IPS-18c (cell line): ENCODE results near the gene SLC8A3.

ENCODE experiments used
- H3K4me3 ChIP-seq: 2 replicates; pipeline ENCODE4 v1.7.0; 2013; ENCODE audit warnings: low read depth, mild to moderate bottlenecking, low read length, moderate library complexity; ENCODE audit not compliant: insufficient read depth
- H3K9me3 ChIP-seq: one replicate; pipeline ENCODE4 v1.6.1; 2013; ENCODE audit warnings: mild to moderate bottlenecking, low read length, moderate library complexity; ENCODE audit not compliant: control insufficient read depth, insufficient read depth

The SLC8A3 gene

GRCh38 chr14:70023871-70024270, 164.9 kb downstream of the SLC8A3 start:
- peaks cover 2% of the 10 kb centered on the region for H3K9me3 ChIP-seq

GRCh38 chr14:70022771-70023445, 165.8 kb downstream of the SLC8A3 start:
- Histone ChIP-seq H3K9me3 (peaks cover 2% of the 10 kb centered on the region), H3K4me3 (no peak overlapping the region)

More at GRCh38 chr14:70023871-70024270, 164.9 kb downstream of the SLC8A3 start:
- H3K4me3 ChIP-seq, result no peak overlapping the region

- H3K4me3 ChIP-seq, result no peak overlapping the region
- H3K9me3 ChIP-seq, result peaks cover 2% of the 10 kb centered on the region
These were observed 167.1 kb downstream of the SLC8A3 start for GRCh38 chr14:70021548-70022220.

DNA sequence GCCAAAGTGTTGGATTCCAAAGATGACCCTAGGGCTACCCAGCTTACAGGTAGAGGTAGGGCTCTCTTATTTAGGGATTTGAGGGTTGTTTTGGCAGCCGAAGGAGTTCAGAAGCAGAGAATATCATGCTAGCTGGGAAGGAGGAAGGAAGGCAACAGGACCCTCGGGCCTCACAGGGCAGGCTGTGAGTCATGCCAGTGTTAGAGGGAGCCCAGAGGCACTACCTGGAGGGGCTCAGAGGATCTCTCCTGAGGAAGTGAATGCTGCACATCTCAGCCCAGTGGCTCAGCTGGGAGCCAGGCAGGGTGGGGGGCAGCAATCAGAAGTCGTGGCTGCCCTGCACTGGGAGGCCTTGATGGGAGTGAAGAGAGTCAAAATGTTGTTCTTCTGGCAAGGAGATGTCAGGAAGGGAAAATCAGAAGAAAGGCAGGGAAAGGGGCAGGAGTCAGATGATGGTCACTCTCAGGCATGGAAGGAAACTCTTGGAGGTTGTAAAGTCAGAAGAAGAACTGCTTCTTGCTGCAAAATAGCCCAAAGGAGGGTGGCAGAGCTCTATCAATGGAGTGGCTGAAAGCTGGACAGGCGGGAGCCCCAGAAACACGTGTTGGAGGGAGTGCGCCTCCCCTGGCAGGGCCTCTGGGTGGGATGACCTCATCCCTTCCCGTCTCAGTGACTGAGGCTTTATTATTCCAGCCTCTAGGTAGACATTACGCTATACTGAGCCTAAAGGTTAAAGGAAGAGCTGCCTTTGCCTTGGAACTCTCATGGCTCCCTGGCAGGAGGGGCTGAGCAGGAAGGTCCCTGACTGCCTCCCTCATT, 168.2 kb downstream of the SLC8A3 start:
- Histone ChIP-seq H3K4me3 (no peak overlapping the region), H3K9me3 (peaks cover 2% of the 10 kb centered on the region)

- Histone ChIP-seq H3K9me3 (peaks cover 2% of the 10 kb centered on the region), H3K4me3 (no peak overlapping the region)
These were observed 169.1 kb downstream of the SLC8A3 start for GRCh38 chr14:70019695-70020094.

GRCh38 chr14:70018713-70019211, 170.0 kb downstream of the SLC8A3 start:
- H3K9me3 ChIP-seq, result peaks cover 2% of the 10 kb centered on the region
- no peak overlapping the region for H3K4me3 ChIP-seq

DNA sequence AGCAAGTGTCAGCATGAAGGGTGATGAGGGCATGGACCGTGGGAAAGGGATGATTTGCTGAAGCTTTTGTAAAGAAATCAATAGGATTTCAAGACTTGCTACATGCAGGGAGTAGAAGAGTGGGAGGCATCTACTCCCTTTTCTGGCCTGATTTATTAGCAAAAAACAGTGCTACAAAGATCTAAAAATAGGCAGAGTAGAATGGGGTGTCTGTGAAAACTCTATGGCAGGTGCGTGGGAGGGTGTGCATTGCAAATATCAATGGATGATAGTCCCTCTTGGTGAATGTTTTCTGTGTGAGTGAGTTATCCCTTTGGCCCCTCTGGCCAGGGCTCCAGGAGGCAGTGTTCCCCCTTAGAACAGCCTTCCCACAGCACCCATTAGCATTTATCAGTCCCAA, 170.5 kb downstream of the SLC8A3 start:
- Histone ChIP-seq H3K9me3 (peaks cover 2% of the 10 kb centered on the region), H3K4me3 (no peak overlapping the region)

- Histone ChIP-seq H3K4me3 (no peak overlapping the region), H3K9me3 (peaks cover under 1% of the 10 kb centered on the region)
These were observed 174.2 kb downstream of the SLC8A3 start for GRCh38 chr14:70014406-70015095.

DNA sequence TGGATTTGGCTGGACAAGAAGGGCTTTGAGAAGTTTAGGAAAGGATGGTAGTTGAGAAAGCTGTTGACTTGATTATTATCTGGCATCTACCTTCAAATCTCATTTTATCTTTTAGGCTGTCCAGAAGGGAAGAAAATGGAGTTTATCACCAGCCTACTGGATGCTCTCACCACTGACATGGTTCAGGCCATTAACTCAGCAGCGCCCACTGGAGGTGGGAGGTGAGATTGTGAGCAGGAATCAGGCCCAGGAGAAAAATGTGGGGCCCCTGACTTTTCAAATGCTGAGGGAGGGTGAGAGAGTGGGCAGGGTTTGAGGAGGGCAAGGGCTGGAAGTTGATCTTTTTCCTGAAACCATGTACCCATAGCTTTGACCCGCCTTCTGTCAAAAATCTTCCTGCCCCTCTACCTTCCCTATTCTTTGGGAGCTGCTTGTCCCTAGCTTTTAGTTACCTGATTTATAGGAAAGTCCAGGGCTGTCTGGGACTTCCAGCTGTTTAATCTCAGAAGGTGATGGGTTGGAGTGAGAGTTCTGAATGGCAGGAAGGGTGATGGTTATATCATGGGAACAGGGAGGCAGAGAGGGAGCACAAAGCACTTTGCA, 175.4 kb downstream of the SLC8A3 start:
- Histone ChIP-seq H3K9me3 (no peaks in the 10 kb centered on the region), H3K4me3 (no peak overlapping the region)

GRCh38 chr14:70011708-70012107, 177.0 kb downstream of the SLC8A3 start:
- H3K4me3 ChIP-seq, result no peak overlapping the region
- no peaks in the 10 kb centered on the region for H3K9me3 ChIP-seq

DNA sequence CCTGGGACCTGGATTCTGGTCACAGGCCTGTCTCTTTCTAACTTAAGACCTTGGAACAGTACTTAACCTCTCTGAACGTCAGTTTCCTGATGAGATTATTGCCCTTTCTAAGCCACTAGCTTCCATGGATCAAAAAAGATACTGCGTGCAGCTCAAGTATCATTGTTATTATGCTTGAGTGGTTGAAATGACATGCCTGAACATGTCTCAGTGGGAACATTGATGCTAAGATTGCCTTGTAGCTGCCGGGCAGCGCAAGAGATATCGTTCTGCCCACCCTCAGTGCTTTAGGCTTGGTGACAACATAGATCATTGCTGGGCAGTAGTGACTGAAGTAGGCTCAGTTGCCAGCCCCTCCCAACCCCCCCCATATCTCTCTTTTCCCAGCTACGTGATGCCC, 177.7 kb downstream of the SLC8A3 start:
- Histone ChIP-seq H3K9me3 (no peaks in the 10 kb centered on the region), H3K4me3 (no peak overlapping the region)

- no peak overlapping the region for H3K4me3 ChIP-seq
- H3K9me3 ChIP-seq, result no peaks in the 10 kb centered on the region
These were observed 178.8 kb downstream of the SLC8A3 start for GRCh38 chr14:70009961-70010360.

GRCh38 chr14:70008284-70009262, 180.2 kb downstream of the SLC8A3 start:
- Histone ChIP-seq H3K4me3 (no peak overlapping the region), H3K9me3 (no peaks in the 10 kb centered on the region)

DNA sequence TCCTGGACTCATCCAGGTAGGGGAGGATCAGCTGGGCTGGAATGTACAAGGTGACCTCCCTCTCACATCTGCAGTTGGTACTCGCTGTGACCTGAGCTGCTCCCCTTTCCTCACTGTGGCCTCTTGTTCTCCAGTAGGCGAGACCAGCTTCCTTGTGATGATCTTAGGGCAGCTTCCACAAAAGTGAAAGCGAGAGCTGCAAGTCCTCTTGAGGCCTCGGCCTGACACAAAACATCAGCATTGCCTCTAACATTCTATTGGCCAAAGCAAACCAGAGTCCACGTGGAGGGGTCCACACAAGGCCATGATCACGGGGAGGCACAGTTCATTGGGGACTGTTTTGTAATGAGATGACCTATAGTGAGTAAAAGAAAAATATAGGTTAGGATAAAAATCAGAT, 182.1 kb downstream of the SLC8A3 start:
- H3K9me3 ChIP-seq, result no peaks in the 10 kb centered on the region
- no peak overlapping the region for H3K4me3 ChIP-seq

DNA sequence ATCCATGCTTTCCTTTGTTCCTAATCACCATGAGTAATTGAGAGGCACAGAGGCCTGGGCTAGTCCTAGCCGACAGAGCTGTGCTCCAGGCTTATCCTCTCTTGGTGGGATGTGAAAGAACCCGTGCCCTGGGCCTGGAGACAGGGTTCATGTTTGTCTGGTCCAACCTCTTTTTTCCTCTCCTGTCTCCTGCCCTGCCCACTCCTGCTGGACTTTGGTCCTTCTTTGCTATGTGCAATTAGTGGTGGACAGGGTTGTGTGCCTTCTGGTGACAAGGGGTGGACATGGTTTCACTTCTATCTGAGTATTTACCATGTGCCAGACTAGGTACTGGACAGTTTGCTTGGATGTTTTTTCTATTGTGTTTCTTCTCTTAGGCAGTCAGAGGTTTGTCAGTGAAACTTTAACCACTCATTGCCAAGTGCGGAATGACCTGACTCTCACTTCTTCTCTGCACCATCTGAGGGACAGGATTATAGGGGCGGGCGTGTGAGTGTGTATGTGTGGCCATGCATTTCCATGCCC, 183.4 kb downstream of the SLC8A3 start:
- Histone ChIP-seq H3K4me3 (no peak overlapping the region), H3K9me3 (no peaks in the 10 kb centered on the region)

DNA sequence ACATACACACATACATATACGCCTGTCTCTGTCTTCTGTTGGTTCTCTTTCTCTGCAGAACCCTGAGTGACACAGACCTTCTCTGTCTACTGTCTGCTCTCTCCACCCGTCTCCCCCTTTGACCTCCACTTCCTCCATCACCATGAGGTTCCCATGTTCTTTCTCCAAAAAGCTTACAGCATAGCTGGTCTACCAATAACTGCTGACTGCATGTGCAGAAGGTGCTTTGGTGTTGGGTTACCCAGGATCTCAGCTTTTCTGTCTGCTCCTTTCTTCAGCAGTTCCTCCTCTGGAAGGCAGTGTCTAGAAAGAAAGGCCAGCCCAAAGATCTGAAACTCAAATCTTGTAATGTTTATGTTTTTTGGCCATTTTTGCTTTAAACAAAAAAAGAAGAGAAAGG, 184.0 kb downstream of the SLC8A3 start:
- Histone ChIP-seq H3K4me3 (no peak overlapping the region), H3K9me3 (no peaks in the 10 kb centered on the region)
